ENCODE results near the gene SLAMF7. TPM values are rescaled to one million over a fixed set of nuclear protein-coding genes. Genes with fewer than 3 reads are reported as not detected.

The SLAMF7 gene, protein sequence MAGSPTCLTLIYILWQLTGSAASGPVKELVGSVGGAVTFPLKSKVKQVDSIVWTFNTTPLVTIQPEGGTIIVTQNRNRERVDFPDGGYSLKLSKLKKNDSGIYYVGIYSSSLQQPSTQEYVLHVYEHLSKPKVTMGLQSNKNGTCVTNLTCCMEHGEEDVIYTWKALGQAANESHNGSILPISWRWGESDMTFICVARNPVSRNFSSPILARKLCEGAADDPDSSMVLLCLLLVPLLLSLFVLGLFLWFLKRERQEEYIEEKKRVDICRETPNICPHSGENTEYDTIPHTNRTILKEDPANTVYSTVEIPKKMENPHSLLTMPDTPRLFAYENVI
- total RNA-seq: not detected in 2 replicates

DNA sequence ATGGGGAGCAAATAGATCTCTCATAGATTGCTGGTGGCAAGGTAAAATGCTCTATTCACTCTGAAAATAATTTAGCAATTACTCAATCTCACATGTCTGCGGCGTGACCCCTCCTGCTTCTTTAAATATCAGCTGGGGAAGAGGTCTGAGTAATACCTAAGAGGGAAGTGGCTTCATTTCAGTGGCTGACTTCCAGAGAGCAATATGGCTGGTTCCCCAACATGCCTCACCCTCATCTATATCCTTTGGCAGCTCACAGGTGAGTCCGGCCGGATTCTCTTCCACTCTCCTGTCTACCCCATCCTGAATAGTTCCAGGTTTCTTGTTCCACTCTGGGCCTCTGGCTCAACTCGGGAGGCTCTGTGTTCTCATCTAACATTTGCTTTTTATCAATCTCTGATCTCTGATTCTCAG lies at the start of gene SLAMF7:
Gene SLAMF7, plus strand, starts transcription at position 150 of the 414 bp plus-strand sequence. Its CDS starts 55 bp downstream, at position 205.

DNA sequence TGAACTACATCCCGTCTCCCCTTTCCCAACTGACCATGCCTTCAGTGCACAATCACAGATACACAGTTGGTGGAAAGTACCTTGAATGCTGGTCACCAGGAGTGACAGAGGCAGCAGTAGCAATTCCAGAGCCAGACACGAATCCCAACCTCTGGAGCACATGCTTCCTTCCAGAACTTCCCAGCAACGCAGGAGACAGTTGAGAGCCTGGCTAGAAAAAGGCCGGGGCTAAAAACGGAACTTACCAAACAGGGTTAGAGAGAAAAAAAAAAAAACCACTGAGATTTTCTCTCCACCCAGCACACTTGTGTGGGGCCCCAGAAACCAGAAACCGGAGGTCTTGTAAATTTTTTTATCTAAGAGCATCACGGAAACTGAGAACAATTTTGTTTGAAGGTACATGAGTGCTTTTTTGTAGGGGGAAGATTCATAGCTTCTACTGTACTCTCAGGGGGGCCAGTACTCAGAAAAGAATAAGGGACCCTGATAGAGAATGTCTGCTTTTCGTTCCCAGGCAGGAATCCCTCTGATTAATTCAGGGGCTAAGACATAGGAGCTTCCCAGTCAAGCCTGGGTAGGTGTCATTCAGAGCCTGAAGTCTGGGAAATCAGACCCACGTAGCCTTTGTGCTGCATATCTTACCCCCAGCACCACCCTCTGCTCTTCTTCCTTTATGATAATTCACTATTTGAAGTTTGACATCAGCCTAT lies 27.3 kb upstream of the SLAMF7 start, which contains the start of gene CD48:
Gene CD48, minus strand, starts transcription at position 221 of the 710 bp plus-strand sequence. Its CDS starts 59 bp downstream, at position 162.

DNA sequence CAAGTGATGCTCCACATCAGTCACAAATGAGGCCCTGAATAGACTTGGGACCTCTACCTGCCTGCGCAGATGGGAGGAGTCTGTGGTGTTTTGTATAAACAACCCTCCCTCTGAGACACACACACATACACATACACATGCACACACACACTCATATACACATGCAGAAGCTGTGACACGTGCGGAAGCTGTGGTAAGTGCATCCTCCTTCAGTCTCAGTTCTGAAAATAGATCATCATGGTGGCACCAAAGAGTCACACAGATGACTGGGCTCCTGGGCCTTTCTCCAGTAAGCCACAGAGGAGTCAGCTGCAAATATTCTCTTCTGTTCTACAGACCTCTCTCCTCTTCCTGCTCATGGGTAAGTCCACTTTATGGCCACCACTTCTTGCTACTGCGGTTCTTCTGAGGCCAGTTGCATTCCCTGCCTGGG lies 56.9 kb downstream of the SLAMF7 start, which contains the start of gene LY9:
Gene LY9, plus strand, starts transcription at position 224 of the 433 bp plus-strand sequence. Its CDS starts 14 bp downstream, at position 238.

Other genes with a start within 250 kb of the SLAMF7 start
- not detected in 2 replicates for gene SLAMF6, start 216.0 kb upstream of the SLAMF7 start, total RNA-seq
- not detected in 2 replicates for gene CD84, start 159.8 kb upstream of the SLAMF7 start, total RNA-seq
- not detected in 2 replicates for gene SLAMF1, start 92.2 kb upstream of the SLAMF7 start, total RNA-seq
- not detected in 2 replicates for gene CD48, start 27.4 kb upstream of the SLAMF7 start, total RNA-seq
- gene LY9, start 56.9 kb downstream of the SLAMF7 start, total RNA-seq: not detected in 2 replicates
- gene CD244, start 123.6 kb downstream of the SLAMF7 start, total RNA-seq: not detected in 2 replicates
- gene ITLN1, start 145.9 kb downstream of the SLAMF7 start, total RNA-seq: not detected in 2 replicates
- not detected in 2 replicates for gene ITLN2, start 215.6 kb downstream of the SLAMF7 start, total RNA-seq